ENCODE measurements around the gene S100A5. TPM values are rescaled to one million over a fixed set of nuclear protein-coding genes. Genes with fewer than 3 reads are reported as not detected.
A peak's percentile ranks its signal among the peaks of the same experiment; 100 is the strongest.

Gene S100A5
- total RNA-seq, 1 donor from 2014 or later, result not detected

DNA sequence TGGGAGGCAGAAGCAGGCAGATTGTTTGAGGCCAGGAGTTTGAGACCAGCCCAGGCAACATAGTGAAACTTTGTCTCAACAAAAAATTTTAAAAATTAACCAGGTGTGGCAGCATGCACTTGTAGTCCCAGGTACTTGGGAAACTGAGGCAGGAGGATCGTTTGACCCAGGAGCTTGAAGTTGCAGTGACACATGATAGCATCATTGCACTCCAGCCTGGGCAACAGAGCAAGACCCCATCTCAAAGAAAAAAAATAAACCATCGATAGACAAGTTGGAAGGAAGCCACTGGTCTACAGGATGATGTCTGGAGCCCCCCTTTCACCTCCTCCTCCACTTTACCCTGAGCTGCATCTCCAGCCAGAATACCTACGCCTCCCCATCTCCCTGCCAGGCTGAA, 21.5 kb downstream of the S100A5 start:
- no peak for DNase-seq (ENCODE audit: low spot score, unreplicated experiment)
- H3K4me1 Mint-ChIP-seq (ENCODE audit: low read depth), result peaks cover 14% of the 10 kb centered on the region
- TF ChIP-seq, protein P1, sequence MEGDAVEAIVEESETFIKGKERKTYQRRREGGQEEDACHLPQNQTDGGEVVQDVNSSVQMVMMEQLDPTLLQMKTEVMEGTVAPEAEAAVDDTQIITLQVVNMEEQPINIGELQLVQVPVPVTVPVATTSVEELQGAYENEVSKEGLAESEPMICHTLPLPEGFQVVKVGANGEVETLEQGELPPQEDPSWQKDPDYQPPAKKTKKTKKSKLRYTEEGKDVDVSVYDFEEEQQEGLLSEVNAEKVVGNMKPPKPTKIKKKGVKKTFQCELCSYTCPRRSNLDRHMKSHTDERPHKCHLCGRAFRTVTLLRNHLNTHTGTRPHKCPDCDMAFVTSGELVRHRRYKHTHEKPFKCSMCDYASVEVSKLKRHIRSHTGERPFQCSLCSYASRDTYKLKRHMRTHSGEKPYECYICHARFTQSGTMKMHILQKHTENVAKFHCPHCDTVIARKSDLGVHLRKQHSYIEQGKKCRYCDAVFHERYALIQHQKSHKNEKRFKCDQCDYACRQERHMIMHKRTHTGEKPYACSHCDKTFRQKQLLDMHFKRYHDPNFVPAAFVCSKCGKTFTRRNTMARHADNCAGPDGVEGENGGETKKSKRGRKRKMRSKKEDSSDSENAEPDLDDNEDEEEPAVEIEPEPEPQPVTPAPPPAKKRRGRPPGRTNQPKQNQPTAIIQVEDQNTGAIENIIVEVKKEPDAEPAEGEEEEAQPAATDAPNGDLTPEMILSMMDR (IDR thresholded peaks at IDR 0.05; ENCODE audit: unreplicated experiment), result no peak
- H3K36me3 Mint-ChIP-seq (ENCODE audit: insufficient read depth), result no peaks in the 10 kb centered on the region
- H3K4me3 Mint-ChIP-seq (ENCODE audit: low read depth), result no peak overlapping the region
- H3K27ac Mint-ChIP-seq, result no peak overlapping the region
- H3K27me3 Mint-ChIP-seq, result no peaks in the 10 kb centered on the region
- no peaks in the 10 kb centered on the region for H3K9me3 Mint-ChIP-seq (ENCODE audit: low read depth)

DNA sequence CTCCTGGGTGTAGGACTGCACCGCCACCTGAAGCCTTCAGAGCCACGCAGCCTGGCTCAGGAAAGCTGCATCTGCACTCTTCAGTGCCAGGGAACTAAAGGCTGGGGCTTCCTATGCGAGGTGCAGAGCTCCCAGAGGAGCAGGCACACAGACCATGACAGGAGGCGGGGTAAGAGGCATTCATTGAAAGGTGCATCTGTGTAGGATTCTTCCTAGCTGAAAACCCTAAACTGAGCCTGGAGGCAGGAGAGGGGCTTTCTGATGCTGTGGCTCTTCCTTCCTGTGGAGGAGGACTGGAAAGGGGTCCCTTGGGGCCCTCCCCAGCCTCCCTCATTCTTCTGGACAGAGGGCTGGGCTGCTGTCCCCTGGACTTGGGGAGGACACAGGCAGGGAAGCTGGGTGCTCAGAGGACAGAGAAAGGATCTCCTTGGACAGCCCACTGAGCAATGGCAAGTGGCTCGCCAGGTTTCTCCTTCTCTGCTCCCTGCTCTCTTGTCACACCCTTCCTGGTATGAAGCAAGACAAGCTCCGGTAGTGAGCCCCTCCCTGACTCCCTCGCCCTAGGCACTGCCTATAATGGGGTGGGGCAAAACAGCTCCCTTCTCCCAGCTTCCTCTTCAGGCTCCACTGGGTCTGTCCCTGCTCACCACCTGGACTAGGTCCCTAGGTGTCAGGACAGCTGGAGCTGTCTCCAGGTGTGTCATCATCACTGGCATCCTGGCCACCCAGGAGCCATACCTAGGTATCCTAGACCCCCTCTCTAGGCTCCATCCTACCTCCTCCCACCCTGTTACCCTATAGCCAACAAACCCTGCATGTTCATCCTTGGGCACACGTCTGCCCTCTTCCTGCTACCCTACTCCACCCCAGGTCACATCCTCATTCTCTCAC, 25.0 kb downstream of the S100A5 start:
- DNase-seq (ENCODE audit: low spot score, unreplicated experiment), result no peak
- no peaks in the 10 kb centered on the region for H3K9me3 Mint-ChIP-seq (ENCODE audit: low read depth)
- no peak overlapping the region for H3K4me3 Mint-ChIP-seq (ENCODE audit: low read depth)
- TF ChIP-seq, protein P1 (IDR thresholded peaks at IDR 0.05; ENCODE audit: unreplicated experiment), result no peak
- H3K4me1 Mint-ChIP-seq (ENCODE audit: low read depth), result peaks cover 21% of the 10 kb centered on the region
- H3K36me3 Mint-ChIP-seq (ENCODE audit: insufficient read depth), result no peaks in the 10 kb centered on the region
- no peaks in the 10 kb centered on the region for H3K27me3 Mint-ChIP-seq
- H3K27ac Mint-ChIP-seq, result peak overlapping the region; percentile 84

DNA sequence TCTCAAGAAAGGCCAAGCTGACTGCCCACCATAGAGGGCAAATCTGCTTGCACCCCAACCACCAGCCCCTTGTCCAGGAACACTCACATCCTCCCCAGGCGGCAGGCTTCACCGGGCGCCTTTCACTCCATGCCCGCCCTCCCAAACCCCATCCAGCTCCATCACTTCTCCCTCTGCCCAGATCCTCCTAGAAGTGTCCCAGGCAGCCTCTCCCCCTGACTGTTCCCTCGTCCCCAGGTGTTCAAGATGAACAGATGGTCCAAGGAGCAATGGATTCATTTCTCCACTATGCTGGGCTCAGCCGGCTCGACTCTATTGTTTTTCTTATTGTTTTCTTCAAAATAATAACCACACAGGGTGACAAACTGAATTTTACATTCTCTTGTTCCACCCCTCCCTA, 27.1 kb downstream of the S100A5 start:
- DNase-seq (ENCODE audit: low spot score, unreplicated experiment), result no peak
- no peaks in the 10 kb centered on the region for H3K36me3 Mint-ChIP-seq (ENCODE audit: insufficient read depth)
- TF ChIP-seq, protein P1 (IDR thresholded peaks at IDR 0.05; ENCODE audit: unreplicated experiment), result no peak
- peaks cover 12% of the 10 kb centered on the region for H3K4me1 Mint-ChIP-seq (ENCODE audit: low read depth)
- H3K27ac Mint-ChIP-seq, result peak overlapping the region; percentile 15
- no peaks in the 10 kb centered on the region for H3K9me3 Mint-ChIP-seq (ENCODE audit: low read depth)
- no peak overlapping the region for H3K4me3 Mint-ChIP-seq (ENCODE audit: low read depth)
- no peaks in the 10 kb centered on the region for H3K27me3 Mint-ChIP-seq

DNA sequence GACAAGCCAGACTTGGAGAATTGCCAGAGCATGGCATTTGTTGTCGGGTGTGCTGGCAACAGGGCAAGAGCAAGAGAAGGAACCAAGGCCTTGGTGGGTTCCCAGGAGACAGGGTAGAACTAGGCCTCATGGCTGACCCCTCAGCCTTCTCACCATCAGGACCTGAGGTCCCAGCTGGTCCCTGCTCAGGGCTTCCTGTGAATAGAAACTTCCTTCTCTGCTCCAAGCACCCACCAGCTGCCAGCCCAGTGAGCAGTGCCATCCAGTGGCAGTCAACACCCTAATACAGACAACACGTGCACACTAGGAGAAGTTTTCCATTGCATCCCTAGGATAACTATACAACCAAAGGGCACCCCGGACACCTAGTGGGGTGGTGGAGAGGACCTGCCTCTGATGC, 27.7 kb downstream of the S100A5 start:
- TF ChIP-seq, protein P1 (IDR thresholded peaks at IDR 0.05; ENCODE audit: unreplicated experiment), result no peak
- no peaks in the 10 kb centered on the region for H3K36me3 Mint-ChIP-seq (ENCODE audit: insufficient read depth)
- no peak overlapping the region for H3K27ac Mint-ChIP-seq
- H3K4me1 Mint-ChIP-seq (ENCODE audit: low read depth), result peaks cover 12% of the 10 kb centered on the region
- DNase-seq (ENCODE audit: low spot score, unreplicated experiment), result no peak
- H3K4me3 Mint-ChIP-seq (ENCODE audit: low read depth), result no peak overlapping the region
- H3K27me3 Mint-ChIP-seq, result peaks cover 3% of the 10 kb centered on the region
- H3K9me3 Mint-ChIP-seq (ENCODE audit: low read depth), result no peaks in the 10 kb centered on the region

DNA sequence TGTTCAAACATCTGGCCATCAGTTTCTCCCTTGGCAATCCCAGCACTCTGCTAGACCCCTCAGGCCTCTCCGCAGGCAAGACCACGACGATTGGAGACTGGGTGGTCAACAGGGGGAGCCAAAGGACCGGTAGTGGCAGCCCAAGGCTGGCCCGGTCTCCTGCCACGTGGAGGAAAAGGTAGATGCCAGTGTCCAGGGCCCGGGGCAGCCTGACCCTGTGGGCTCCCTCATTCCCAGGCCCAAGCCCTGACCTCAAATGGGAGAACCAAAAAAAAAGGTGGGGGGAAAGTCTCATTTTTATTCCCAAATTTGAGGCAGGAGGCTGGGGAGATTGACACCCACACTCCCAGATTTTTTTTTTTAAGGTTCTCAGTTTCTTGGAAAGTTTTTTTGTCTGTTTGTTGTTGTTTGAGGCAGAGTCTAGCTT, 29.7 kb downstream of the S100A5 start:
- peaks cover 3% of the 10 kb centered on the region for H3K27me3 Mint-ChIP-seq

More for the DNA sequence above, 29.7 kb downstream of the S100A5 start:
- no peaks in the 10 kb centered on the region for H3K9me3 Mint-ChIP-seq (ENCODE audit: low read depth)
- TF ChIP-seq, protein P1 (IDR thresholded peaks at IDR 0.05; ENCODE audit: unreplicated experiment), result peak; percentile 96
- DNase-seq (ENCODE audit: low spot score, unreplicated experiment), result peak; percentile 85
- peaks cover 12% of the 10 kb centered on the region for H3K4me1 Mint-ChIP-seq (ENCODE audit: low read depth)
- H3K36me3 Mint-ChIP-seq (ENCODE audit: insufficient read depth), result no peaks in the 10 kb centered on the region
- H3K4me3 Mint-ChIP-seq (ENCODE audit: low read depth), result no peak overlapping the region
- H3K27ac Mint-ChIP-seq, result no peak overlapping the region

Data from progenitor cell of endocrine pancreas (in vitro differentiated cells).